Fibroblast of skin of left biceps (primary cell): Measurements from ENCODE around the gene SMOC2.

Experiments
- DNase-seq, 2 experiments: peaks; one replicate each; pipeline ENCODE4 v3.0.0-alpha.2; 2013; ENCODE audit warnings: low read depth in 2 of 2

Gene SMOC2

DNA sequence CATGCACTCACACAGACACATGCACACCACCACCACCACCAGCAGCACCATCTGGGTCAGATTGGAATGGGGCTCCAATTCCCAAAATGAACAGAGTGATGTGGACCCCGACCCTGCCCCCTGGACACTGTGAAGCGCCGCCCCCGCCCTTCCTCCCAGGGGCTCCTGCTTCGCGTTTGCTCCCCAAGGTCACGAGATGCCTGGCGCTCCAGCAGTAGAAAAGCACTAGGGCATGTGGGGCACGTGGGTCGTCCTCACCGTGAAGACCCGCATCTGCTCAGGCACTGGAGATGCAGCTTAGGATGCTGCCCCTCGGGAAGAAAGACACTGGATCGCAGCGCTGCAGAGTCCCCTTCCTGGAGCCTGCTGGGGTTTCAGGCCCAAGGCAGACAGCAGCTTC is 184.0 kb downstream of the SMOC2 start:
- DNase-seq = no peak

DNA sequence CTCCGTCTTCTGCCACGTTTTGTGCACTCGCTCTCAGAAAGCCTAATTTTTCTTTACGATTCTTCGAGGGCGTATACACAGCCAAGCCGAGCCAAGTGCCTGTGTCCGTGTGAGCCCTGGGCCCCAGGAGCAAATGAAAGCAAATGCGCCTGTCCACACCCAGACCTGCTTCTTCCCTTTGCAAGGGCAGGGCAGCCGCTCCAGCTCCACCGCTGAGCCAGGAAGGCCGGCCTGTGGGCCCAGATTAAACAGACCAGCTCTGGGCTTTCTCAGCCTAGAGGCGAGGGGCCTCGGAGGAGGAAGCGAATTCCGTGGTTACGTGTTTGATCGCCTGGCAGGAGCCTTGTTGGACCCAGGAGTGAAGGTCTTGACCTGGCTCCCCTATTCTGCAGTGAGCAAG is 184.6 kb downstream of the SMOC2 start:
- DNase-seq = no peak

DNA sequence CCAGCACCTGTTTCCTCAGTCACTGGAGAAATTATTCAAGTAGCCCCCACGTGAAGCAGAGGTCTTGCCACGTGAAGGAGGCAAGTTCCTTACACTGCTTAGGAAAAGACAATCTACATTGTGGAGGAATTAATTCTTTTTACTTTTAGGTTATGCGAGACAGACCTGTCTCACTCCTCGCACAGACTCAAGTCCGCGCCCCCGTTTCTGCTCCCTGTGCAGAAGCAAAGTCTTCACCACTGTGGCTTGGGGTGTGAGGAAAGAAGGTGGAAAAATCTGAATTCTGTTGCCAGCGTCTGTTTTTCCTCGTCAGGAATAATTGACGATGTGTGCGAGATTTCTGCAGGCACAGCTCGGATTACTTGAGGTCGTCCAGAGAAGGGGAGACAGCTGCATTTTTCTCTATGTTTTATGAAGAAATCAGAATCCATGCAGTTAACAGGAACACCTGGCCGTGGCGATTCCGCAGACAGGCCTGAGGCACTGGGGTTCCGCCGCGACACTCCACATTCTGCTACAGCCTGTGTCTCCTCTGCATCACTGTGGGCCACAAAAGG is 185.1 kb downstream of the SMOC2 start:
- no peak for DNase-seq

DNA sequence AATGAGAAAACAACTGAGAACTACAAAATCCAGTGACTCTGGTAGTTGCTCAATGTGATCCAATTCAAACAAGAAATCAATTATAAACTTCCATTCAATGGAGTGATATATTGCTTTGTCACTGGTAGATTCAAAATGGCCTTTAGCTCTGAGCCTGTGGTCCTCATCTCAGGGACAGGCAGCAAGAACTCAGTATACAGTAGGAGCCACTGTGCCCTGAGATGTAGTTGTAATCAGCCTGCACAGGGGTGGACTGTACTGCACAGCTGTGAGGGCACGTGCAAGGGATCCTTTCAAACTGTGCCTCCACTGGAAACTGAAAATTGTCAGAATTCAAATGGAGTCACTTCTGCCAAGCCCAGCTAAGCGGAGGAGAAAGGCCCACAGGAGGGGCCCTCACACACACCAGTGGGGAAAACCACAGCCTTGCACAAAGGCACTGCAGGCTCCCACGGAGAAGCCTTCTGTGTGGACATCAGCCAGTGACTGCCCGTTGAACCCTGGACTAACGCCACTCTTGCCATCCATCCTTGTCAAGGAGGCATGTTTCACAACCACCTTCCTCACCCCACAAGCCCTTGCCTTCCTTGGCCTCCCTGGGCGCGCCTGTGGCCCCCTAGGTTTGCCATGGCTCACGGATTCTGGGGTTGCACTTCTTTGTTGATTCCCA is 186.7 kb downstream of the SMOC2 start:
- DNase-seq = no peak

DNA sequence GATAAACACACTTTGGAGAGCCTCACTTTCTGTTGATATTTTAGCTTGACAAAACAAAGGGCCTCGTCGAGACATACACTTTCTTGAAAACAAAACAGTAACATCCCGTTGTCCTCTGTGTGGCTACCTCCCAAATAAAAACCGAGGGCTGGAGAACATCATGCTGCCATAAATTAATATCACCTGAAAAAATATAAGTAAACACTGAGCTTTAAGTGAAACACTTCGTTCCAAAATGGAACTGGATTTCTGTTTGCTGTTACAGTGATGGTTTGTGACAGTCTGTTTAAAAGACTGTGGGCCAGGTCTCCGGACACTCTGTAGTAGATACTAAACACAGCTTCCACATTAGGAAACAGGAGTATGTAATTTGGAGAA is 187.2 kb downstream of the SMOC2 start:
- no peak for DNase-seq

DNA sequence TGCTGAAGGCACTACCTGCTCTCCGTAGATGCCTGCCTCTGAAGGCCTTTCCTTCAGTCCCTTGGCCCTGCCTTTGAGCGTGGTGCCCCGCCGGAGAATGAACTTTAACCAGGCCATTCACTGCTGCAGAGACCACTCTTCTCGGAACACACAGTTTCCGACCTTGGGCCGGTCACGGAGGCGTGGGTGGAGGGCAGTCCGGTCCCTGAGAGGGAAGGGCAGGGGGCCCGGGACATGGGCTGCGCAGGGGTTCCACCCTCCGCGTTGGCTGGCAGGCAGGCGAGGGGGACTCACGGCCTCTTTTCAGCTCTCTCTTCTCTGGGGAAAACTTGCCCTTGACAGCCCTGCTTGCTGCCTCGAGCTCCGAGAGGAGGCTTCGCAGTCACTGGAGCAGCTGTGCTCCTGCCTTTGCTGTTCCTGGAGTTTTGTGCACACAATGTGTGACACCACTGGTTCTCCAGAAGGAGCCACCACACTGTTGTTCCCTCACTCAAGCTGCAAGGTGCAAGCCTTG is 187.8 kb downstream of the SMOC2 start:
- no peak for DNase-seq

DNA sequence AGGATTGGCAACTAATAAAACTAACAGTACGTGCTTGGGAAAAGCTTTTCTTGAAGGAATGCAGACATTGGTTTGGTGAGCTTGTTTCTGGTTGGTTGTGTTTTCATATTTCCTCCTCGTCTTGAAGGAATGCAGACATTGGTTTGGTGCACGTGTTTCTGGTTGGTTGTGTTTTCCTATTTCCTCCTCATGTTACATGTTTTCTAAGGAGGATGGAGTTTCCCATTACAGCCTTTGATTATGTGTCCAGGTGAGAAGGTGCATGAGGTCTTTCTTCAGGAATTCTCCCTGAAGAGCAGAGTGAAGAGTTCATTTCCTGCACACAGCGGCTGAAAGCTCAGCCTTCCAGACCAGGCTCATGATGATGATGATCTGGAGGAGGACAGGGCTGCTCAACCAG is 190.6 kb downstream of the SMOC2 start:
- DNase-seq = no peak

DNA sequence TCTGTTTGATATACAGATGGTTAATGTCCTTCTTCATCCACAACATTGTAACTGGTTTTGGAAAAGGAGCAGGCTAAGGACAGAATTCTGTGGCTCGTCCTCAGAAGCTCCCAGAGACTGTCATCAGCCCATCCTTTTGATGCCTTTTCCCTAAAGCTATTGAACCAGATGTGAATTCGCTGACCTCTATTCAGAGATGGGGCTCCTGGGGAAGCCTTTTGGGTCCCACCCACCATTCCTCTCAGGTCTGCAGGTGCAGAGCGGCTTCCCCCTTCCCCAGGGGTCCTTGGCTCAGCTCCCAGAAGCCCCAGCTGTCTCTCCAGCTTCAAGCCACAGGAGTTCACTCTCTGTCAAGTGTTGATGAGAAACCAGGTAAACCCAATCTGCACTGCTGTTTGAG is 191.7 kb downstream of the SMOC2 start:
- no peak for DNase-seq

DNA sequence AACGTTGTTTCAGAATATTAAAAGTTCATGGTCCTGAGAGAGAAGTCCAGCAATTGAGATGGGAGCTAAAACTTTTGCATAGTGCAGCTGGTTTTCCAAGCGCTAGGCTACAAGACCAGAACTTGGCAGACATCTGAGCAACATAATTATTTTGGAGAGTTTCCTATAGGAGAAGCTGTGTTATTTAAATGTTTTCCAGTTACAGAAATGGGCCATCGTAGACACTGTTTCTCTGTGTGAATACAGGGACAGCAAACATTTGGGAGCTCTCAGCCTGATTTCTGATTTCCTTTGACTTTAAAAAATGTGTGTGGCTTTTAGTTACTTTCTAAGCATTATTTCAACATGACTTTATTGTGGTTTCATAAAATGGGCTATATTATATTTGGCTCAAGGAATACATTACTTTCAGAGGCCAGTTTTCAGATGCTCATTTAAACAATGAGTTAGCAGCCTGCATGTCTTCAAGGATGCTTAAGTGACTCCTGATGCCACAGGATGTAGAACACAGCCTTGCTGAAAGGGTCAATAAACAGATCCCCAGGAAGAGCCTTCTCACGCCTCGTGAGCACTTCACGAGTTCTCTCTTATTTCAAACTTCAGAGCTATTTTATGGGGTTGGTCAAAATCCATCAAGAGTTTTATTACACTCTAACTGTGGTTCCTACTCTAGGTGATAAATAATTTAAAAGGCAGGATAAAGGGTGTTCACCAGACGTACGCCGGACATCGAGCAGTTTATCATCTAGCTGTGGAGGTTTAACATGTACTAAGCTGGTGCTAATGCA is 193.8 kb downstream of the SMOC2 start:
- no peak for DNase-seq

DNA sequence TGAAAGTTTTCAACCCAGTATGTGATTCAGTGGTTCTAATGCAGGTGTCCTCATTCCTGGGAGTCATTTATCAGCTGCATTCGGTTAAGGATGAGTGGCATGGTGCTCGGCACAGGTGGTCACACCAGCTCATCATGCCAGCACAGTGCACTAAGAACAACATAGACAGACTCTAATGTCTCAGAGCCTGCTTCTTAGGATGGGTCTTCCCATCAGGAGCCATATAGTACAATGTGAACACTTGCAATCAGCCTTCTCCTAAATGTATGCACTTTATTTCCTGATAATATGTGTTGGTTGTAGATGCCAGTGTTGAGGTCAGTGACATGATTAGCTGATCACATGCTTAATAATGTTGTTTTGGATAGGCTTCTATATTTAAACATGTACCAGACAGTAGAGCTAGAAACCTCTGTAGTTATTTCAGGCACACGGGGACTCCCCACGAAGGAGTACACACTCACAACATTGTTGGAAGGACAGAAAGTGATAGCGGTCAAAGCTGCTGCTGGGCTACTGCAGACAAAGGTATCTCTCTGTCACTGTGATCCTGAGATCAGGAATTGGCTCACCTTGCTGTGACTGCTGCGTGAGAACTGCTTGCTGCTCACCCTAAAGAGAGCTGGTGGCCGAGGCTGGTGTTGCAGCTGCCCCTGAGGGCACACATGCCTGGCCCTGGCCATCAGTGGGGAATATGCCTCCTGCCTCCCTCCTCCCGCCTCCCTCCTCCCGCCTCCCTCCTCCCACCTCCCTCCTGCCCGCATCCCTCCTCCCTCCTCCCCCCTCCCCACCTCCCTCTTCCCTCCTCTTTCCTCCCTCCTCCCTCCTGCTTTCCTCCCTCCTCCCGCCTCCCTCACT is 195.4 kb downstream of the SMOC2 start:
- no peak for DNase-seq

DNA sequence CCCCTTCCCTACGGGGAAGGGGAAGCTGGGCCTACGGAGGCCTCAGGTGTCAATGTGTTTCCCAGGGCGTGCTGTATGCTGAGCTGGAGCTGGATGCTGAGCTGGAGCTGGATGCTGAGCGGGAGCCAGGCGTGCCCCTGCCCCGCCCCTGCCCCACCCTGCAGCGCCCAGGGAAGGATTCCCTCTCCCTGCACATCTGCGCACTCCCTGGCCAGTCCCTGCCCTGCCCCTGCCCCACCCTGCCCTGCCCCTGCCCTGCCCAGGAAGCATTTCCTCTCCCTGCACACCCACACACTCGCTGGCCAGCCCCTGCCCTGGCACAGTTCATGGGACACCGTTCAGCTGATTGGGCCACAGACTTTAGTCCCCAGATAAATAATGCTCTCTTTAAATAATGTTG is 196.8 kb downstream of the SMOC2 start:
- DNase-seq = no peak

DNA sequence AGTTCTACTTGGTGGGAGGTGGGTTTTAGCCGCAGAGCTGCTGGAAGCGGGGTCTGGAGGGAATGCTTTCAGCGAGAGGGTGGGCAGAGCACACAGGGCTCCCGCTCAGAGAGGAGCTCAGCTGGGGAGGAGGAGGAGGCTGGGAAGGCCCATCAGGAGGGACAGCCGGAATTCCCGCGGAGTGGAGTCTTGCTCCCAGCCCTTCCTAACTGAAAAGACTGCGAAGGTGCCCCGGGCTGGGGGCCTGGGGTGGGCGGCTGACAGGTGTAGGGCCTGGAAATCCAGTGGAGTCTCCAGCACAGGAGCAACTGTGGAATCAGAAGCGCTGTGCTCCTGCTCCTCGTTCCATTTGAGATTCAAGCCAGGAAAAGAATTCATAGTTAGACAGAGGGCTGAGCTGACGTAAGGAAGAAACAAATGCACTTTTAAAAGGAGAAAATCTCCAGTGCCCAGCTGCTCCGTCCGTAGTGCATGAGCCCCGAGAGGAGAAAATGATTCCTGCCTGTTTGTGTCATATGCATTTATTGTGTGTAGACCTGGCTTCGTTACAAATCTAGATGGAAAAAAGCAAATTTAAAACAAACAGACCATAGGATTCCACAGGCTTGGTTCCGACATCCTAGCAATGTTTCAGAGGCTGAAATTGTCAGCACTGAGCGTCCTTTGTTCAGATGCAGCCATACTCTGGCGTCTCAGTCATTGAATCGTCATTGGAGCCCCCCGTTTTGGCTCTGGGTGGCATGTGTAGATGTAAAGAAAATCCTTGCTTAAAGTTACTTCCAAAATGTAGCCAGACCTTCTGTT is 197.7 kb downstream of the SMOC2 start:
- no peak for DNase-seq

DNA sequence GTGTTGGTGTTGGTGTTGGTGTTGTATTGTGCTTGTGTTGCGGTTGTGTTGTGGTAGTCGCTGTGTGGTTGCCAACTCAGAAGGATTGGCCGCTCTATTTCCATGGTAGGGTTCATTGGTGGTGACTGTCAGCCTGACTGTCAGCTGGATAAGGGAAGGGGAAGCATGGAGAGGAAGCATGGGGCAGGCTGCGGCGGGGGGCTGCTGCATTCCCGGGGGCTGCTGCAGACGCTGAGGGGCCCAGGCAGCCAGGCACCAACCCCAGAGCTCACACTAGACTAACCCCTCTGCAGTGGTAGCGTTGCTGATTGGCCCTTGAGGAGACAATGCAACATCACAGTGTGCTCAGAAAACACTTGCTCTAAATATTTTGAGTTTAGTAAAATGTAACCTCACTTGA is 199.2 kb downstream of the SMOC2 start:
- DNase-seq = no peak

DNA sequence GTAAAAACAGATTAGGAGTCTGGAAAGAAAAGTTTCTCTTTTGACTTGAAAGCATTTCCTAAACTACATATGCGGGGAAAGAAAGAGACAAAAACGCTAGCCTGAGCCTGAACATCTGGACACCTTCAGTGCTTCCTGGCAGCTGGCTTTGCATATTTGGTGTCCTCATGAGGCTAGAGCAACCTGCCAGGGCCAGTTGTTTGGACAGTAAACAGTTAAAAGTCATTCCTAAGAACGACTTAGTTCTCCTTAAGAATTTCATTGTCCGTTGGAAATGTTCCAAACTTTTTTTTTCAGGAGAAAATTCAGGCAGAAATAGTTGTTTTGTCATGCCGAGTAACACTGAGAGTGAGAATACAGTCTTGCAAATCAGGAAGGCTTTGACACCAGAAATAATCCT is 199.8 kb downstream of the SMOC2 start:
- no peak for DNase-seq

DNA sequence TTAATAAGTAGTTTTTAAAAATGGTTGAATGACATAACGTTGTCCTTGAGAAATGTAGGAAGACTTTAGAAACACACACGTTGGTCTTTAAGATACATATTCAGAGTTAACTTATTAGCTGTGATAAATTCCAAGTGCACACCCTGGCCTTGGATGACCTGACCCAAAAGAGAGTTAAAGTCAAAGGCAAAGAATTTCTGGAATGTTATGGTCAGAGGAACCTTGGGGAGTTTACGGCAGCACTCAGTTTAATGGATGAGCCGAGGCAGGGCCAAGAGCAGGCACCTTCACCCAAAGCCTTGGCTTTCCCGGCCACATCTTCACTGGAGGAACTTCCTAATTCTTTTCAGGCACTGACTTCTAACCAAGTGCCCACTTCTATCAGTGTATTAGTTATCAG is 200.5 kb downstream of the SMOC2 start:
- DNase-seq = no peak

DNA sequence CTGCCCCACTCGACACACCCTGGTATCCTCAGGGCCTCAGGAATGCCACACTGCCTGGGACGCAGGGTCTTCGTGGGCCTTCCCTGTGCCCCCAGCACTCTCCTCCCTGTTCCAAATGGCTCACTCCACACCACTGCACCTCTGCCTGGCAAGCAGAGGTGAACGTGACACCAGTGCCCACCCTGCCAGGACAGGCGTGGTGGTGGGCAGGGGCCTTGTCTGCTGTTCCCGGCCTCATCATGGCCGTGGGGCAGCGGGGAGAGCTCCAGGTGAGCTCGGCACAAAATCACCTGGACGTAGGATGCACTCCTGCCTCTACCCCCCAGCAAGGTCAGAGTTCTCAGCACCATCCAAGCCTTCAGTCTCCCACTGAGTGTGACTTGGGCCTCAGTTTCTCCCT is 202.4 kb downstream of the SMOC2 start:
- no peak for DNase-seq

DNA sequence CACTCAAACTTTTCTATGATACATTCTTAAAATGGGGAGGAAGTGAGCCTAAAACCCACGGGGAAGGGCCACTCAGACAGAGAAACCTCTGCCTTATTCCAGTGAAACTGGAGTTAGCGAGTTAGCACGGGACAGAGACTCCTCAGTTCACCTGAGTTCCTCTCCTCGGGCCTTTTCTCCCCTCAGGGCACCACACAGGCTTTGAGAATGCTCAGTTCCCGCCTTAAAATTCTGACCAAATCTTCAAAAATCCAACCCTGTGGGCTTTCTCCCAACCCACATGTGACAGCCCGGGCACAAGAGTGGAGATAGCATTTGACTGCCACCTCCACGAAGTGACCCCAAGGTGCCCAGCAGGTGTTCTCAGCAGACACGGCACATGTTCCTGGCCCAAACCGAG is 204.3 kb downstream of the SMOC2 start:
- DNase-seq = no peak

DNA sequence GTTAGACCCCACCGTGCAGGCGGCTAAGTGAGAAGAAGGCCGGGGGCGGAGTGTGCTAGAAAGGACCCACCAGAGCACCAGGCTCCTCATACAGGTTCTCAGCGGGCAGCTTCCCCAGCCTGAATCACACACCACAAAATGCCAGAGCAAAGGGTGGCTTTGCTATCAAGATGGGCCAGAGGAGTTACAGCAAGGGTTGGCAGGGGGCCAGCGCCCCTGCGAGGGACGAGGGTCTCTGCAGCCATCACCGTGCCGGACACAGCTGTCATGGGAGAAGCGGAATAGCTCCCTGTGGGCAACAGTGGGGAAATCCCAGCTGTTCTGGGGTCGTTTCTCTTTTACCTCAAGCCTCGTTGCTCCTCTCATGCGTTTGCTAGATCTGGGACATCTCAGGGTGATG is 206.3 kb downstream of the SMOC2 start:
- no peak for DNase-seq

DNA sequence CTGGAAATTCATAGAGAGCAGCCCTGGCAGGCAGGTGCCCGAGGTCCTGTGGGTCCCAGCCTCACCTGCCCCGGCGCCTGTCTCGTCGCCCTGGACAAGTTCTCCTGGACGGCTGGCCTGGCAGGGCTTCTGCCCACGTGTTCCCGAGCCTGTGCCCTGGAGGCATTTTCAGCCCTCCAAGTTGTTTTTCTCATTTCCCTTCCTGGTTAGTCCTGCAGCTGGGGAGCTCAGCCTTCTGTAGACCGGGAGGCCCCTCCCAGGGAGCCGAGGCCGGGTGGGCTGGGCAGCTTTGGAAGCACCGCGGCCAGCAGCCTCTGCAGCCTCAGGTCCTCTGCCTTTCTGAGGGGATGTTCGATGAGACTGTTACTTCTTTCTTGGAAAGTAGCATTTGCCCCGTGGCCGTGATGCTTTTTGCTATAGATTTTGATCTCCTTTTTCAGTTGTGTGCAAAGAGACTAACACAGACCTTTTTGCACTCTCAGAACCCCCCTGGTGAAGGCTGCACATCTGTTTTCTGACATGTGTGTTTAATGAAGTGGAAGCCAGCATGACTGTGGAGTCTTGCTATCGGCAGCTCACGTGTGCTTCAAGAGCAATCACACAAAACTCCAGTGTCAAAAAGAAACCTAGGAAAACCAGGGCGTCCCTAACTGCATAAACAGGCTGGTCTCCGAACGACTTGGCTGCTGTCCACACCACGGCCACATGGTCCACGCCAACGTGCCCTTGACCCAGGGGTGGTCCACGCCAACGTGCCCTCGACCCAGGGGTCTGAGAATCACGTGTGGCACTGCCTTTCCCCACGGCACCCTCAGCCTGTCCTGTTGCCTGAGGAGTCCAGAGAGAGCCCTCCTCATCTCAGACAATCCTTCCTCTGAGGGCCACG is 207.5 kb downstream of the SMOC2 start:
- no peak for DNase-seq

DNA sequence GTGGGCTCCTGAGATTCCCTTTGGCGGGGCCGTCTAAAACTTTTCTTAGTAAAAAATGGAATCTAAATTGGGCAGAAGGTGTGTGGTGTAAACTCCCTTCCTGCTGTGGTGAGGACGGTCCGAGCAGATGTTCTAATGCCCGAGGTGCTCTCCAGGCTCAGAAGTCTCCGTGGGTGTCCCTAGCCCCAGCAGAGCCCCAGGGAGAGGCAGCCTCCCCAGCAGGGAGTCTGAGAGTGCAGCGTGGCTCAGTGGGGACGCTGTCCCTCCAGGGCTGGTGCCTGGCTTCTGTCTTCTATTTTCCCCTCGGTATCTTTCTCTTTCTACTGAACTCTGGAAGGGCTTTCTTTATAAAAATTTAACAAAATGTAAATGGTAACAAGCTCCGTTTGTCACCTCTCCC is 208.2 kb downstream of the SMOC2 start:
- DNase-seq = no peak
